ENCODE results near the gene NOP9.

Gene NOP9

DNA sequence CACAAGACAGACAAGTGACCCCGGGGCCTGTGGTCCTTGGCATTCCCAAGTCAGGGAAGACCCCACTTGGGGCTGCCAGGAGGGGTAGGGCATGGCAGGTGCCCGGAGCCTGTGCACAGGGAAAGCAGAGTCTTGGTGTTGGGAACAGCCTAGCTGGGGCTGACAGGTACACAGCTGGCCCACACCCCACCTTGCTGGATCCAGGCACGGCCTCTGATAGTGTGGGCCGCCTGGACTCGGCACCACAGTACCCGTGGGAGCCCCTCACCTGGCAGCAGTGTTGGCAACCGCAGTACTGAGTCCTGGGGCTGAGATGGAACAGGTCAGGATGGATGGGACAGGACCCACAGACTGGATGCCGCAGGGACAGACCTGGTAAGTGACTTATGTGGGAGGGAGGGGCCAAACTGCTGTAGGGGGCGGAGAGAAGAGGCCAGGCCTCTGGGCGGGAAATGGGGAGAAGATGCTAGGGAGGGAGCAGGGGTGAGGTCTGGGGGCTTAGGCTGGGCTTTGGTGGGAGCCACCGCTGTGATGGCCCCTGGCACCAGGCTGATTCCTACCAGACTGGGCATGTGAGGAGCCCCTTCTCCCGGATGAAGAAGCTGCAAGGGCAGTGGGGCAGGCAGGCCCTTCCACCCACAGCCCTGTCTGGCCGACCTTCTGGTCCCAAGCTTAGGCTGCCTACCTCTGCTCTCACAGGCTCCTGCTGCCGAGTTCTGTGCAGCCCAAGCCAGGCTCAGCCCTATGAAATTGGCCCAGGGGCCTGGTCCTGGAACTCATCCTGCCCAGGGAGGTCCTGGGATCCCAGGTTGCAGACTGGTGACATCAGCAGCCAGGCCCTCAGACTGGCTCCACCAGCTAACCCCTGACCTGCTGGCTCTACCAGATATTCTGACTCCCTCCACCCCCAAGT, 36.6 kb upstream of the NOP9 start, which contains the start of gene TGM1:
TGM1 (minus strand) TSS at position 357 of the 913 bp plus-strand sequence. CDS start 825 bp downstream, outside the sequence.
- DNase-seq (ENCODE audit: low read depth) = no peak

DNA sequence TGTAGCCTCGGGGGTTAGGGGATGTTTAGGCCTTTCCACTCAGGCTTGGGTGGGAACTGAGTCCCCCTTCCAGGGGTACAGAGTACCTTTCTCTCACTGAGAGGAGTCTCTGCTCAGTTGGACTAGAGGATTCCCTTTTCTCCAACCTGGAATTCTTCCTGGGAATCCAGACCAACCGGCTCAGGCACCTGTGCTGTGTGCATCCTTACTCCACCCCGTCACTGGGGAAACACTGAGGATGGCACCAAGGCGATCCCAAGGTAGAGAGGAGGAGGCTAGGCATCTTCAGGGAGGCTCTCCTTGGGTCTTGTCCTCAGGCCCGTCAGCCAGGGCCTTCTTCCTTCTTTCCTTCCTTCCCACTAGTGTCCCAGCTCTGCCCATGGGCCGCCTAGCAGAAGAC, 35.8 kb upstream of the NOP9 start:
- no peak for DNase-seq (ENCODE audit: low read depth)

DNA sequence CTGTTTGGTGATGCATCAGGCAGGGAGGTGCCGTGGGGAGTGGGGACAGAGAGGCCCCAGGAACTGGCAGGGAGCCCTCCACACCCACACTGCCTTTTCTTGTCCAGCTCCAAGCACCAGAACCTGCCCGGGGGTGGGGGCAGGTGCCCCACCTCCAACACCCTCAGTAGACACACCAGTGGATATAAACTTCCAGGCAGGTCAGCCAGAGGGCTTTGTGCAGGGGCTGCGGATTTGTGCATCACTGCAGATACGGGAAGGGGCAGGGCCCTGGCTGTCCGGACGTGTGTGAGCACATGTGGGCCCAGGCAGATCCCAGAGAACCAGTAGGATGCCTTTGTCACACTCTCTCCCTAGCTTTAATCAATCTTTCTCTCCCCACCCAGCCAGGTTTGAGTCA, 35.4 kb upstream of the NOP9 start:
- no peak for DNase-seq (ENCODE audit: low read depth)

DNA sequence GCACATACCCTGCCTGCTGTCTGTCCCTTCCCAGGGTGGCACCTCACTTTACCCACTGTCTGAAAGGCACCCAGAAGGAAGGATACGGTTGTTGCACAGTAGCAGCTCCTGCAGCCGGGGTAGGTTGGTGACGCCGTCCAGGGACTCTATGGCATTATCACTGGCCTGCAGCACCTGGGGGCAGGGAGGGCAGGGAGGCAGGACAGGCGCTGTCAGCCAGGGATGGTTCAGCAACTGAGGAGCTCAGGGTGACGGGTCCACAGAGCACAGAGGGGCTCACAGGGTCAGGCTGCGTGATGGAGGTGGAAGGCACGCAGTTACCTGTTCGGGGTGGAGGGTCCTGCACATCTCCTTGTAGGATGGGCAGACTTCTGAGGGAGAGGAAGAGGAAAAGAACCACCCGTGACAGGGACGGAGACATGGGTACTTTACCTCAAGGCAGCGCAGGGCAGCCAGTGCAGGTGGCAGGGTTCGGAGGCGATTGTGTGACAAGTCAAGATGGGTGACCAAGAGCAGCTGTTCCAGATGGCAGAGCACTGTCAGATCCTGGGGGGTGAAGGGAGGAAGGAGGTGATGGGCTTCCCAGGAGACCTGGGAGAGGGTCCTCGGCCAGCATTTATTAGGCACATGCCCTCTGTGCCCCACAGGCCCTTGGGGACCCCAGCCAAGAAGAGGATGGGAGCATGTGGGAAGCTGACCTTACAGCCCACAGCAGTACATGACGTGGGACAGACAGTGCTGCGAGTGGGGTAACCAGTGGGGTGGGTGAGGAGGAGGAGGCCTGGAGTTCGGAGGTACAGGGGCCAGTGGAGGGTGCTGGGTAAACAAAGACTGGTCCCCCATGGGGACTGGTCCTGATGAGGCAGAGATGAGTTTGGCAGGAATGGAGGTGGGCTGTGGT, 33.1 kb upstream of the NOP9 start:
- DNase-seq (ENCODE audit: low read depth) = no peak

DNA sequence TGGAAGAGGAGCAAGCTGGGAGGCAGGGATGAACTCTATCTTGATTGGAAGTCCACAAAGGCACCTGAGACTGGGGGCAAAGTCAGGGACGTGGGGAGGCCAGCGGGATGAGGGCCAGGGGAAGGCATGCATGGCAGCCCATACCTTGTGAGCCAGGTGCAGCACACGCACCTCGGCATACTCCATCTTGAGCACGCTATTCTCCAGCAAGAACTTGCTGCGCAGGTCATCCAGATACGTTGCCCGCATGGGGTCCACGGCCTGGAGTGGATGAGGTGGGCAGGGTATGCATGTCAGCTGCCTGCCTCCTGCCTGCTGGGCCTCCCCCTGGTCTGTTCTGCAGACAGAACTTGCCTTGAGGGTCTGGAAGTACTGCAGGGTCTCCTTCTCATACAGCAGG, 32.1 kb upstream of the NOP9 start:
- DNase-seq (ENCODE audit: low read depth) = no peak

DNA sequence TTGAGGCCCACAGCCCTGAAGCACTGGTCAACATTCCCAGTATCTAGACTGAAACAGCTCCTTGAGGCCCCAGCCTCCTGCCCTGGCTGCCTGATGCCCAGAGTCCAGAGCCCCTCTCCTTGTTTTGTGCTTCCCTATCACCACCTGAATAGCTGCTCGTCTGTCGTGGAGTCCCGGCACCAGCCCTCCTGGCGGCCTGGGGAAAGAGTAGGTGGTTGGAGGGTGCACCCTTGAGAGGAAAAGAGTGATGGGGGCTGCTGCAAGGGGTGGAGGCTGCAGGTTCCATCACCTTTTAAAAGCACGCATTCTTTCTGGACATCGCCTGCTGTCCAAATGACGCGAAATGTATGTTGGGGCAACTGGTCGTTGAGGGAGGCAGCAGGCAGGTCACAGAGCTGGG, 31.4 kb upstream of the NOP9 start:
- DNase-seq (ENCODE audit: low read depth) = no peak

DNA sequence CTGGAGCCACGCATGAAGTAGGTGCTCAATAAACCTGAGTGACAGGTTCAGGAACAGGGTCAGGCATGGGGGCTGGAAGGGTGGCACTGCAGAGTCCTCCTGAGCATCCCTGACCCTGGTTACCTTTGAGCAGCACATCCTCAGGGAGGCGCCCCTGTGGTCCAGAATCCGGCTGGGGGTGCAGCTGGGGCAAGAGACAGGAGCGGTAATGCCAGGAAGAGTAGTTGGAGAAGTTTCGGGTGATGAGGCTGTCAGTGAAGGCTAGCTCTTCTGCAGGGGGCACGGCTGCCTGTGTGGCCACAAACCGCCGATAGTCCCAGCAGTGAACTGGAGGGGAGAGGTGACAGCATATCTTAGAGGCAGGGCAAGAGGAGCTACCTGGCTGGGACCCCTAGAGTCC, 30.3 kb upstream of the NOP9 start:
- DNase-seq (ENCODE audit: low read depth) = no peak

DNA sequence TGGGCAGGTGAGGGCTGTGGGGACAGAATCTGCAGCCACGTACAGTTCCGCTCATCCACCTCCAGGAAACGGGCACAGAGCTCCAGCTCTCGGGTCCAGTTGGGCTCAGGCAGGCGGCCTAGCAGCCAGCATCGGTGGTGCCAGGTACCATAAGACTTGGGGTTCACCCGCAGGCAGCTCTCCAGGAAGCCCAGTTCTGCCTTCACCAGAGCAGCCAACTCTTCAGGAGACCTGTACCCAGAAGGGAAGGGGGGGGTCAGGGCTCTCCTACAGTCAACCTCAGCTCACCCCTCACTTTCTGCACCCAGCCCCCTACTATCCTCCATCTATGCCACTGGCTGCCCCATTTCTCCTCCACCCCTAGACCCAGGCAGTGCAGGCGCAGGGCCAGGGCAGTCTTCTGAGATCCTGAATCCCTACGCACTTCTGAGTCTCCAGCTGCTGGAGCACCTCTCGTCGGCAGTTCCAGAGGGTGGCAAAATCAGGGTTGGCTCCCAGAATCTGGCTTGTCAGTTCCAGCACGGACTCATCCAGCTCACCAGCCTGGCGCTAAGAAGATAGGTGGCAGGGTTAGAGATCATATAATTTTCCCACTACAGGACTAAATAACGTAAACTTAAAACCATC, 29.6 kb upstream of the NOP9 start:
- no peak for DNase-seq (ENCODE audit: low read depth)

DNA sequence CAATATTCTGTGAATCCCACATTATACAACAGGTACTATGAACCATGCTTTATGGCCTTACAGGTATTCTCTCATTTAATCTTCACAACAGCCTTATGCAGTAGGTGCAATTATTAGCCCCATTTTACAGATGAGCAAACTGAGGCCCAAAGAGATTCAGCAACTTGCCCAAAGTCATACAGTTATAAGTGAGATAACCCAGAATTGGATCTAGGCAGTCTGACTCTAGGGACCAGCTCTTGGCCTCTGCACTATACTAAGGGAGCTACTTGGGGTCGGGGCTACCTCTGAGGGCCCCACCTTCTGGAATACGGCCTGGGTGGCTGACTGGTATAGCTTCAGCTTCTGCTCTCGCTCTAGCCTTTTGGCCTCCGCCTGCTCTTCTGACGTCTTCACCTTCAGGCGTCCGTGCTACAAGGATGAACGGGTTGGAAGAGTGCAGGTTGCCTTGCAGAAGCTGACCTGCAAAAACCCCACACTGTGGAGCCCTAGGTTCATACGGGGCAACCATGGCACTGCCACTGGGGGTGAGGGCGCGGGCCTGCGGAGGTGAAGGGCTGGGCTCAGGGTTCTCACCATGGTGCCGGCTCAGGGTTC, 29.0 kb upstream of the NOP9 start:
- no peak for DNase-seq (ENCODE audit: low read depth)

DNA sequence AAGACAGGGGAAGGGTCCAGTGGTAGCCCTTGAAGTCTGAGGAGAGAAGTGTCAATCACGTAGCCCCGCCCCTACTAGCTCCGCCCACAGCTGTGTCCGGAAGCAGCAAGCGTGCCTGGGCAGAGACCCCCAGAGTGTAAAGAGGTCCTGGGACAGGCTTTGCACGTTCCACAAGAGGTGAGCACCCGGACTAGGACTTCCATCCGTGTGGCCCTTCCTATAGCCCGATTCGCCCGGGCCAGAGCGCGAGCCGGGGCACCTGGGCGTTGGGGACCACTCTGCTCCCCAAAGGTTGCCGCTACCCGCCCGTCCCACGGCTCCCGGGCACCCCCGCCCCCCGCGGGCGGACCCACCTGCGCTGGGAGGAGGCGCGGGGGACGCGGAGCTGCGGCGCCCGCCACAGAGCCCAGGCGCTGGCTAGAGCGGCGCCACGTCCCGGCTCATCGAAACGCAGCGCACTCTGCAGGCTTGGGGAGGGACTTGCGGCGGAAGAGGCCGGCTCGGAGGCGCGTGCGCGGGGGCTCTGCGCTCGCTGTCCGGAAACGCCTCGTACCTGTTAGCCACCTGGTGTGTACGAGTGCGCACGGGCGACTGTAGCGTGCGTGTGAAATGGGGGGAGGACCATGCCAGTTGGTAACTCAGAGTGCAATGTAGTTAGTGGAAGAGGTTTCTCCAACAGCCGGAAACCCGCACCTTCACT, 28.4 kb upstream of the NOP9 start, which contains the start of gene RABGGTA:
RABGGTA (minus strand) TSS at position 464 of the 700 bp plus-strand sequence. CDS start 482 bp downstream, outside the sequence.
- DNase-seq (ENCODE audit: low read depth) = peak; percentile 85

DNA sequence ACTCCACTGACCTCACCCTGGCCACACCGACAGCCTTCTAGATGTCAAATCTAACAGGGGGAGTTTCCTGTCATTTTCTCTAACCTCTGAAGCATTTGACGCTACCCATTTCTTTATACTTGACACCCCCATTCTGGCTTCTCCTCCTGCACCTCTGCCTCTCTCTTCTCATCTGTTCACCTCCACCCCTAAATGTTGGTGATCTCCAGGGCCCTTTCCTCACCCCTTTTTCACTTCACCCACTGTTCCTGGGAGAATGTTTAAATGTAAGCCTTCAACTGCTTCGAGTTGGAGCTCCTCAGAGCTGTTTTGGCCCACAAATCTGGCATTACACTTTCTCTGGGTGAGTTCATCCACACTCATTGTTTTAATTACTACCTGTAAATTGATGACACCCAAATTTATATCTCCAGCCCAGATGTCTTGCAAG, 27.8 kb upstream of the NOP9 start:
- no peak for DNase-seq (ENCODE audit: low read depth)

DNA sequence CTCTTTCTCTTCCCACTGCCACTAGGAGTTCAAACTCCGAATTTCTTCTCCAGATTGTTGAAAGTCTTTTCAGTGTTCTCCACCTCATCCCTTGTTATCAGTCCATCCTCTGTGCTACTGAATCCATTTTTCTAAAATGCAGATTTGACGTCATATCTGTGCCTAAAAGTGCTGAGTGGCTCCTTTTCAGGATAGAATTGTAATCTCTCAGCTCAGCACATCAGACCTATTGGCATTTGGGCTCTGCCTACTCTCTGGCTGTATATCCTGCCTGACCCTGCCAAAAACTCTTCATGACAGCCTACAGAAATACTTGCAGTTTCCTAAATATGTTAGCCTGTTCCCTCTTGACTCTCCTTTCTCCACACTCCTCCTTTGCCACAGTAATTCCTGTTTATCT, 27.2 kb upstream of the NOP9 start:
- DNase-seq (ENCODE audit: low read depth) = no peak

DNA sequence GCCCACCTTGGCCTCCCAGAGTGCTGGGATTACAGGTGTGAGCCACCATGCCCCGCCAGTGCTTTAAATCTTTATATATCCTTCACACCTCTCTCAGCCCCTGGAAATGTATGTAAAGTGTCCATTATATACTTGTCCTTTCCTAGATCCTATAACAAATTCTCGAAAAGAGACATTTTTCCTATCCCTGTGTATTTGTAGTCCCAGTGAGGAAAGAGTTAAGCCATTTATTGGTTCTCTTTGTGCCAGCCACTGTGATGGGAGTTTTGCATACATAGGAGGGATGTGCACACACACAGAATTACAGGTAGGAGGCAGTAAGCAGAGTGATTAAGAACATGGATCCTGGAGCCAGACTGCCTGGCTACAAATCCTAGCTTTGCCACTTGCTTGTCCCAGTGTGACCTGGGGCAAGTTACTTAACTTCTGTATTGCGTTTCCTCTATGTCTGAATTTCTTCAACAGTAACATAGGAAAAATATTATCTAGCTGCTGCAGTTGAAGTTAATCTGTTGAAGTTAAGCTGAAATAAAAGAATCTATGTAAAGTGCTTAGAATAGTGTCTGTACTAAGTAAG, 26.1 kb upstream of the NOP9 start:
- no peak for DNase-seq (ENCODE audit: low read depth)

DNA sequence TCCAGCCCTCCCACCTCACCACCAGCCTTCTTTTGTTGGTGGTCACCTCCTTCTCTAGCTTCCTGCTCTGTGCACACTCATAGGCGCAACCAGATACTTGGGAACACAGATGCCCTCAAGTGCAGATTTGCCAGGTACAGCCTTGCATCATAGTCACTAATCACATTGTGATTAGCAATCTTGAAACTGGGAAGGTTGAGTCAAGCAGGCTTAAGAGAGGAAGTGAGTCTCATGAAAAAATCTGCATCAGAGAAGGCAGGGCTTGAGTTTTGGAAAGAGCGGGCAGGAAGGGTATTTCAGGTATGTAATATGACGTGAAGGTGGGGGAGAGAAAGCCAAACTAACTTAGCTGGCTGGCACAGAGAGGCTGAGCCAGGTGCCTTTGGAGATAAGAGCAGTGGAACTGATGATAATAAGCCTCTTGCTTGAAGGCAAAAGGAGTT, 25.5 kb upstream of the NOP9 start:
- DNase-seq (ENCODE audit: low read depth) = peak; percentile 22

DNA sequence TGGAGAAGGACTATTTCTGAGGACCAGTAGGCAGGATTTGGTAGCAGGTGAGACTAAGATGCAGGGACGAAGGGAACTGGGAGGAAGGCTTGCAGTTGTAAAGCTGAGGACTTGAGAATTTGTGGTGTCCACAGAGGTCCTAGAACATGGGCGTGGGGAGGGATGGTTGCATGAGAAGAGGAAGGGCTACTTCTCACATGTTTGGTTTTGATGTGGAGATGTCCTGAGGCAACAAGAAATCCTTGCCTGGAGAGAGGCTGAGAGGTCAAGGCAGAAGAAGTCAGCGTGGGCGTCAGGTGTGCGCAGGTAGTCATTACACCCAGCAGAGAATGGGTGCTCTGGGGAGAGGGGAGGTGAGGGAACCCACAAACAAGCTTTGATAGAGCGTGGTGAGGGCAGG, 22.6 kb upstream of the NOP9 start:
- DNase-seq (ENCODE audit: low read depth) = no peak

DNA sequence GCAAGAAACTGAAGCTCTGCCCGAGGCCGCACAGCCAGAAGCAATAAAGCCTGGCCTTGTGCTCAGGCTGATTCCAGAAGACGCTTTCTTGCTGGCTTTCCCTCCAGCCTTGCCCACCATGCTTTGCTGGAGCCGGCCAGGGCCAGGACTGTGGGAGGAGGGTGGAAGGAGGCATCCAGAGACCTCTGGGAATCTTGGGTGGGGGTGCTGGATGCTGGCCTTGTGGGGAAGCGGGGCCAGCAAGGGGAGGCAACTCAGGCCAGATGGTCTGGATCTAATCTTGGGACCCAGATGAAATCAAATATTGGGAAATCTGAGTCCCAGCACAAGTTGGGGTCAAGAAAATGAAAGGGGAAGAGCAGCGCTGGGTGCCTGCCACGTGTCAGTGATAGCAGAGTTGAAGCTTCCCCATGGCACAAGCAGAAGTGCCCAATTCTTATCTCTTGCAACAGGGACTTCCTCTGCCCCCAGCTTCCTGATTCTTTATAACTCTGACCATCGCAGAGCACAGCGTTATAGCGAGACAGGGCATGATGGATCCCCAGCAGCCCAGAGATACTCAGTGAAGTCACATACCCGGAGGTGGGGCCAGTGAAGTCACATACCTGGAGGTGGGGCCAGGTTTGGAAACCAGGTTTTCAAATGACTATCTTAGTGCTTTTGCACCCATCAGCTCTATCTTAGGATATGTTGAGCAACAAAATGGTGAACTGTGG, 21.9 kb upstream of the NOP9 start:
- DNase-seq (ENCODE audit: low read depth) = no peak

DNA sequence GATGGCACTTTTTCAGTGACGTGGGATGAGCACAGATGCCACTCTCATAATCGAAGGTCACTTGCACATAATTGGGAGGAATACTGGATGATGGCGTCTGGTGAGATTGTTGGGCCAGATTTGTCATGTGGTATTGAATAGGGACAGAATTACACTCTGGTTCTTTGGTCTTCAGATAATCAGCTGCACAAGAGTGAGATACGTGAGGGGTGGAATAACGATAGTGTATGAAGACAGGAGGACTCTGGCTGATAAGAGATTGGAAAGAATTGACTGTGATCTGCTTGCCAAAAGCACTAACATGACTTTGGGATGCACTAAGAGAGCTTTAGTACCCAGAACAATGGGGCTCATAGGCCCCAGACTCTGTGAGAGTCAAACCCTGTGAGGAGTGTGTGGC, 21.2 kb upstream of the NOP9 start:
- no peak for DNase-seq (ENCODE audit: low read depth)

DNA sequence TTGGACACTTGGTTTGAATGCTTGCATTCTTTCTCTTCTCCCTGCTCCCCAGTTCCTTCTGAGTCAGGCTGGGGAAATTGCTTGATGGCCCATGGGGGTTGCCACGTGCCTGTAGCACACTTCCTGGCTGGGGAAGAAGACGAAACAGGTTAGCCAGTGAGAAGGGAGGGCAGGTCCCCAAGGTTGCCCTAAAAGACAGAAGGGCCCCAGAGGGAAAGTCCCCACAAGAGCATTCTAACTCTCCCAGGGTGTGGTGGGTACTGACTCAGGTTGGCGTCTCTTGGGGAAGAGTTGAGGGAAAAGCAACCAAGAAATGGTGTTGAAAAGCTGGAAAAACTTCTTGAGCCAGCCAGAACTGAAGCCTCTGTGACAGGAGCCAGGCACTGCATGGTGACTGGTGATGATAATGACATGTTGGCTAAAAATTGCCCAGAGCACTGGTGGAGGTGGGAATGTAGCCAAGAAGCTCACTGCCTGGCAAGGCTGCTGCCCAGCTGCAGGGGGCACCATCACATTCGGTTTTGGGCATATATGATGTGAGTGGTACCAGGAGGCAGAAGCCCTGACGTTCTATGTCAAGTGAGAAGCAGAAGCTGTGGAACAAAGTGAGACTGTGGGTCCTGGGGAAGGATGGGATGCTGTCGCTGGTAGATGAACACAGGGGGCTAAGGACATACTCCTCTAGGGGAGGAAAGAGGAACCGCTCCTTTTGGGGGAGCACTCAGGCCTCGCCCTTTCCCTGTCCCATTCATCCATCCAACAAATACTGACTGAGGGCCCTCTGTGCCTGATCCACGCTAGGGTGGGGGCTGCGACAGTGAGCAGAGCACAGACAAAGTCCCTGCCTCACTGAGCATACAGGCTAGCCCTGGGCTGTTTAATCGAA, 20.1 kb upstream of the NOP9 start:
- peak; percentile 42 for DNase-seq (ENCODE audit: low read depth)

DNA sequence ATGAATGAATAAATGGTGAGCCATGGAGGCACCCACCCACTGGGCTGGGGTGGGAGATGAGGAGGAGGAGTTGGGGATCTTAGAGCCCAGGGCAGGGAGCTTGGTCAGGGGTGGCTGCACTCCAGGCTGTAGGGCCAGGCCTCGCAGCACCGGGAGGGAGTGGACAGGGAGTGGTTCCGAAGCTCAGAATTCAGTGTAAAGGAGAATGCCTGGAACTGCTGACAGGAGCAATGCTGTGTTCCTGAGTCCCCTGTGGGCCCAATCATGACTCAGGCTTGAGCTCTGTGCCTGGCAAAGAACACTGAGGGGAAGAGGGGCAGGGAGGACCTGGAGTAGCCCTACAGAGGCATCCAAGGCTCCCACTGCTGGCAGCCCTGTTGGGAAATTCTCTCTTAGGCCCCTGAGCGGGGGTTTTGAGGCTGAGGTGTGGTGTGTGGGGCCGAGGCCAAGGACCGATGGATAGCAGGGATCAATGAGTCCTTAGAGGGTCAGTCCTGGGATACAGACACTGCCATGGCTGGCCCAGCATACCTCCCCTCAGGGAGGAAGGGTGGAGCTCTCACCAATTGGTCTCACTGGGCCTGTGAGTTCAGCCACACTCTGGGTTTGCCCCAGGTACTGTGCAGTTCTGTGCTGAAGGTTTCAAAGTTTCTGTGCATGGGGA, 18.7 kb upstream of the NOP9 start:
- no peak for DNase-seq (ENCODE audit: low read depth)
